HCT116 (cell line): ENCODE measurements around the gene METTL15. TPM values are rescaled to one million over a fixed set of nuclear protein-coding genes. Genes with fewer than 3 reads are reported as not detected.

ENCODE experiments used
- ATAC-seq: fragments of 200-7000 bp; cut with Tn5 transposase; 2 replicates; pipeline ENCODE4 v1.9.1; 2020; ENCODE audit warnings: mild to moderate bottlenecking, moderate library complexity
- BruUV-seq: library from RNA; stranded (reverse); fragments of 400-500 nt; replicated peaks from 2 replicates; lab custom pipeline; 2021; lab: Mats Ljungman, UMichigan
- CTCF ChIA-PET: fragments of 300-600 bp; sonication (Branson Sonifier 250); formaldehyde crosslinking; loops from one replicate; lab custom pipeline; 2021; ENCODE audit warnings: antibody characterized with exemption; lab: Charles Lee
- POLR2A ChIA-PET: fragments of 300-600, 350-600 bp; sonication (Branson Sonifier 250); formaldehyde crosslinking; loops from one replicate; lab custom pipeline; 2021; ENCODE audit warnings: antibody characterized with exemption; lab: Charles Lee
- RAD21 ChIA-PET, 2 experiments: fragments of 300-600 bp; sonication (Branson Sonifier 250); formaldehyde crosslinking; loops; one replicate each; lab custom pipeline; 2023; ENCODE audit warnings: low total read pairs in 2 of 2; ENCODE audit not compliant: uncharacterized antibody in 2 of 2, unreplicated experiment in 2 of 2, low non-redundant PET in 1 of 2; lab: Charles Lee
- DNase-seq: peaks from one replicate; pipeline ENCODE4 v3.0.0-alpha.2; 2010; ENCODE audit warnings: low read depth, low spot score
- H2AFZ ChIP-seq: fragments of 200-600 bp; shearing (Covaris generic), sonication (generic); 2 replicates; pipeline ENCODE4 v1.6.1; 2017; ENCODE audit warnings: low read depth, mixed run types, mixed read lengths, antibody characterized with exemption, low read length; ENCODE audit not compliant: poor library complexity, severe bottlenecking
- H3K27ac ChIP-seq: 2 replicates; pipeline ENCODE4 v1.5.1; 2012; ENCODE audit warnings: low read depth, low read length
- H3K27me3 ChIP-seq: fragments of 200-600 bp; sonication (generic); 2 replicates; pipeline ENCODE4 v1.6.1; 2016; ENCODE audit warnings: mixed run types, low read length, mixed read lengths; ENCODE audit not compliant: insufficient read depth
- H3K36me3 ChIP-seq, 2 experiments: fragments of 200-500 bp in 1 of 2; fragments of 200-600 bp in 1 of 2; sonication (Bioruptor generic) in 1 of 2; sonication (generic) in 1 of 2; 2 replicates each; pipeline versions ENCODE4 v1.5.1 to v1.6.1; 2014 to 2016; ENCODE audit warnings: low read length in 2 of 2, inconsistent platforms in 1 of 2, mixed read lengths in 1 of 2, mixed run types in 1 of 2; ENCODE audit not compliant: insufficient read depth in 2 of 2, control insufficient read depth in 1 of 2
- H3K4me1 ChIP-seq, 2 experiments: fragments of 200-600 bp in 1 of 2; sonication (generic) in 1 of 2; 2 replicates each; pipeline versions ENCODE4 v1.5.1 to v1.6.1; 2012 to 2017; ENCODE audit warnings: low read length in 2 of 2, inconsistent platforms in 1 of 2, mild to moderate bottlenecking in 1 of 2, mixed read lengths in 1 of 2, mixed run types in 1 of 2, moderate library complexity in 1 of 2; ENCODE audit not compliant: insufficient read depth in 2 of 2, control insufficient read depth in 1 of 2
- H3K4me2 ChIP-seq: fragments of 200-600 bp; sonication (generic); 2 replicates; pipeline ENCODE4 v1.6.1; 2017; ENCODE audit warnings: mixed run types, low read length, mixed read lengths
- H3K4me3 ChIP-seq, 2 experiments: fragments of 200-600 bp in 1 of 2; sonication (generic) in 1 of 2; replicated peaks in 1 of 2; 2 replicates each; pipeline ENCODE4 v1.5.1; 2011 to 2016; ENCODE audit warnings: low read length in 2 of 2, control low read depth in 1 of 2, low read depth in 1 of 2, mild to moderate bottlenecking in 1 of 2, mixed read lengths in 1 of 2, mixed run types in 1 of 2
- H3K79me2 ChIP-seq: fragments of 200-600 bp; sonication (generic); 2 replicates; pipeline ENCODE4 v1.6.1; 2017; ENCODE audit warnings: mild to moderate bottlenecking, mixed run types, low read length, moderate library complexity, mixed read lengths; ENCODE audit not compliant: insufficient read depth
- H3K9ac ChIP-seq: fragments of 200-600 bp; sonication (generic); 2 replicates; pipeline ENCODE4 v1.6.1; 2016; ENCODE audit warnings: low read length, mixed read lengths
- H3K9me2 ChIP-seq: fragments of 200-600 bp; sonication (generic), shearing (Covaris generic); 2 replicates; pipeline ENCODE4 v1.6.1; 2017; ENCODE audit warnings: mixed run types, mild to moderate bottlenecking, moderate library complexity; ENCODE audit not compliant: insufficient read depth
- H3K9me3 ChIP-seq, 2 experiments: fragments of 200-500 bp in 1 of 2; fragments of 200-600 bp in 1 of 2; sonication (Bioruptor generic) in 1 of 2; sonication (generic) in 1 of 2; 2 replicates each; pipeline ENCODE4 v1.6.1; 2014 to 2017; ENCODE audit warnings: low read length in 2 of 2, mixed read lengths in 2 of 2, inconsistent platforms in 1 of 2, low read depth in 1 of 2, mild to moderate bottlenecking in 1 of 2, mixed run types in 1 of 2, moderate library complexity in 1 of 2; ENCODE audit not compliant: control insufficient read depth in 1 of 2, insufficient read depth in 1 of 2
- H4K20me1 ChIP-seq: fragments of 200-600 bp; sonication (generic), shearing (Covaris generic); 2 replicates; pipeline ENCODE4 v1.6.1; 2017; ENCODE audit warnings: mixed run types, mild to moderate bottlenecking, moderate library complexity; ENCODE audit not compliant: insufficient read depth
- ATF3 ChIP-seq: IDR thresholded peaks from 2 replicates; pipeline ENCODE4 v1.6.1; 2012
- CBX3 ChIP-seq: IDR thresholded peaks from 2 replicates; pipeline ENCODE4 v1.6.1; 2012; ENCODE audit warnings: low read depth
- CEBPB ChIP-seq: IDR thresholded peaks from 2 replicates; pipeline ENCODE4 v1.6.1; 2012; ENCODE audit warnings: low read depth
- CTCF ChIP-seq, 3 experiments: fragments of 200-600 bp in 1 of 3; sonication (generic) in 1 of 3; IDR thresholded peaks in 2 of 3; conservative IDR thresholded peaks in 1 of 3; 2 replicates each; pipeline ENCODE4 v1.5.1; 2012 to 2017; ENCODE audit warnings: low read depth in 2 of 3, low read length in 2 of 3, antibody characterized with exemption in 1 of 3, borderline replicate concordance in 1 of 3, control low read depth in 1 of 3, mild to moderate bottlenecking in 1 of 3, mixed read lengths in 1 of 3, mixed run types in 1 of 3, moderate library complexity in 1 of 3; ENCODE audit not compliant: insufficient read depth in 1 of 3
- EGR1 ChIP-seq: IDR thresholded peaks from 2 replicates; pipeline ENCODE4 v1.6.1; 2012; ENCODE audit warnings: low read depth
- ELF1 ChIP-seq: IDR thresholded peaks from 2 replicates; pipeline ENCODE4 v1.6.1; 2012; ENCODE audit warnings: low read depth, borderline replicate concordance
- EZH2 ChIP-seq: fragments of 200-600 bp; sonication (generic); IDR thresholded peaks from 2 replicates; pipeline ENCODE4 v1.6.1; 2017; ENCODE audit warnings: antibody characterized with exemption, mixed run types
- EZH2phosphoT487 ChIP-seq: fragments of 200-600 bp; IDR thresholded peaks from 2 replicates; pipeline ENCODE4 v1.6.1; 2018; ENCODE audit warnings: antibody characterized with exemption, borderline replicate concordance
- JUND ChIP-seq: IDR thresholded peaks from 2 replicates; pipeline ENCODE4 v1.6.1; 2012
- MAX ChIP-seq: IDR thresholded peaks from 2 replicates; pipeline ENCODE4 v1.6.1; 2012
- POLR2AphosphoS5 ChIP-seq: IDR thresholded peaks from 2 replicates; pipeline ENCODE4 v1.6.1; 2011; ENCODE audit warnings: mild to moderate bottlenecking, low read depth, low read length, moderate library complexity
- RAD21 ChIP-seq: IDR thresholded peaks from 2 replicates; pipeline ENCODE4 v1.6.1; 2012; ENCODE audit warnings: low read depth, mild to moderate bottlenecking
- REST ChIP-seq: IDR thresholded peaks from 2 replicates; pipeline ENCODE4 v1.6.1; 2012; ENCODE audit warnings: low read depth
- SRF ChIP-seq: IDR thresholded peaks from 2 replicates; pipeline ENCODE4 v1.6.1; 2012; ENCODE audit warnings: low read depth
- TCF7L2 ChIP-seq: IDR thresholded peaks from 2 replicates; pipeline ENCODE4 v1.7.0; 2011; ENCODE audit warnings: borderline replicate concordance, inconsistent platforms; ENCODE audit not compliant: insufficient read depth, insufficient read length; ENCODE audit errors: extremely low read depth
- YY1 ChIP-seq: IDR thresholded peaks from 2 replicates; pipeline ENCODE4 v1.6.1; 2011; ENCODE audit warnings: low read length, low read depth, moderate library complexity, mild to moderate bottlenecking; ENCODE audit not compliant: insufficient replicate concordance; ENCODE audit errors: extremely low read depth
- ZBTB33 ChIP-seq: IDR thresholded peaks from 2 replicates; pipeline ENCODE4 v1.6.1; 2011; ENCODE audit warnings: mild to moderate bottlenecking, low read length, moderate library complexity; ENCODE audit not compliant: insufficient replicate concordance; ENCODE audit errors: extremely low read depth
- ZFX ChIP-seq: fragments of 450-650 bp; IDR thresholded peaks from 2 replicates; pipeline ENCODE4 v1.6.1; 2017
- ZNF274 ChIP-seq: fragments of 200-500 bp; sonication (Bioruptor generic); IDR thresholded peaks from 2 replicates; pipeline ENCODE4 v1.6.1; 2014; ENCODE audit warnings: mild to moderate bottlenecking, low read depth, low read length, inconsistent platforms
- intact Hi-C: fragments of 100-400 bp; cut with micrococcal nuclease; formaldehyde crosslinking; loops from 2 replicates; pipeline ENCODE4 v1.10.0; 2022
- total RNA-seq: library from RNA; stranded (reverse); gene quantifications from one replicate; pipeline ENCODE4 v1.2.1, GENCODE V29; 2021; ENCODE audit not compliant: unreplicated experiment

Gene METTL15
- total RNA-seq, 1 experiment from 2014 or later = 25.3 TPM

GRCh38 chr11:28132548-28132947 lies 24.4 kb downstream of the METTL15 start:
- Histone ChIP-seq H3K27me3 (no peaks in the 10 kb centered on the region), H3K27ac (no peak overlapping the region), H3K4me3 (no peak overlapping the region), H4K20me1 (no peaks in the 10 kb centered on the region), H3K9me2 (no peaks in the 10 kb centered on the region), H3K79me2 (peaks cover 3% of the 10 kb centered on the region; the same call in 1 of the 2 replicates), H3K4me1 (peaks cover 0 to 6% of the 10 kb centered on the region in 2 experiments; a peak in 1 of 4 replicates), H3K9me3 (peaks cover 6 to 10% of the 10 kb centered on the region in 2 experiments; a peak in 3 of 4 replicates), H3K9ac (no peak overlapping the region), H3K36me3 (peaks cover 0 to 40% of the 10 kb centered on the region in 2 experiments; a peak in 2 of 4 replicates), H2AFZ (no peak overlapping the region), H3K4me2 (no peak overlapping the region)
- TF ChIP-seq EZH2 = no peak
- no peak for TF ChIP-seq CEBPB
- TF ChIP-seq ZNF274 = no peak
- no peak for TF ChIP-seq POLR2AphosphoS5
- no peak for TF ChIP-seq TCF7L2
- no peak for TF ChIP-seq CTCF (IDR thresholded peaks at IDR 0.05 in 2 of 3, conservative IDR thresholded peaks at IDR 0.05 in 1 of 3; ENCODE audit: borderline replicate concordance in 1 of 3, insufficient read depth in 1 of 3, low read depth in 2 of 3, low read length in 2 of 3)
- no peak for TF ChIP-seq MAX
- no peak for TF ChIP-seq EZH2phosphoT487
- TF ChIP-seq SRF = no peak
- no peak for TF ChIP-seq RAD21
- TF ChIP-seq YY1 = no peak
- TF ChIP-seq EGR1 = no peak
- no peak for TF ChIP-seq JUND
- TF ChIP-seq ELF1 = no peak
- no peak for TF ChIP-seq CBX3
- TF ChIP-seq ZFX = no peak
- TF ChIP-seq REST = no peak
- no peak for TF ChIP-seq ZBTB33
- TF ChIP-seq ATF3 = no peak
- ATAC-seq = no peak
- DNase-seq = no peak
- ChIA-PET POLR2A (no interaction called here), CTCF (no interaction called here), RAD21 (no interaction called here)
- no TSS peak for BruUV-seq
- intact Hi-C loops = no loop called here
